HepG2 (cell line): ENCODE results near the gene RABGGTA. TPM values are rescaled to one million over a fixed set of nuclear protein-coding genes. Genes with fewer than 3 reads are reported as not detected.

ENCODE experiments used
- ARNT2 ChIP-seq: sonication (generic); formaldehyde crosslinking; IDR thresholded peaks from 2 replicates; pipeline ENCODE4 v1.8.0; 2022; ENCODE audit warnings: mild to moderate bottlenecking, low read depth, missing genetic modification reagents, moderate library complexity
- CC2D1A ChIP-seq: sonication (generic); formaldehyde crosslinking; IDR thresholded peaks from 2 replicates; pipeline ENCODE4 v1.8.1; 2023; ENCODE audit warnings: mild to moderate bottlenecking, missing genetic modification reagents
- DR1 ChIP-seq: sonication (generic); formaldehyde crosslinking; IDR thresholded peaks from 2 replicates; pipeline ENCODE4 v1.8.0; 2021; ENCODE audit warnings: mild to moderate bottlenecking, missing genetic modification reagents, inconsistent platforms
- FLYWCH1 ChIP-seq: sonication (generic); formaldehyde crosslinking; IDR thresholded peaks from 2 replicates; pipeline ENCODE4 v1.8.1; 2023; ENCODE audit warnings: mild to moderate bottlenecking, missing genetic modification reagents
- GABPA ChIP-seq, 2 experiments: IDR thresholded peaks; 2 replicates each; pipeline ENCODE4 v1.6.1; 2011 to 2016; ENCODE audit warnings: low read depth in 2 of 2, low read length in 1 of 2, missing biosample characterization in 1 of 2, missing genetic modification characterization in 1 of 2
- HOXA3 ChIP-seq: sonication (generic); formaldehyde crosslinking; IDR thresholded peaks from 2 replicates; pipeline ENCODE4 v1.5.0; 2020; ENCODE audit warnings: missing genetic modification reagents
- KDM4B ChIP-seq: sonication (generic); formaldehyde crosslinking; IDR thresholded peaks from 2 replicates; pipeline ENCODE4 v1.4.0; 2020; ENCODE audit warnings: missing genetic modification reagents
- NRL ChIP-seq: sonication (generic); formaldehyde crosslinking; IDR thresholded peaks from 2 replicates; pipeline ENCODE4 v1.5.0; 2020; ENCODE audit warnings: missing genetic modification reagents, mild to moderate bottlenecking, moderate library complexity, borderline replicate concordance
- THYN1 ChIP-seq: sonication (generic); formaldehyde crosslinking; IDR thresholded peaks from 2 replicates; pipeline ENCODE4 v1.8.1; 2023; ENCODE audit warnings: low read depth, mild to moderate bottlenecking, moderate library complexity, missing genetic modification reagents, borderline replicate concordance
- XRCC5 ChIP-seq: fragments of 200-400 bp; formaldehyde crosslinking; optimal IDR thresholded peaks from 2 replicates; pipeline ENCODE3; 2017; ENCODE audit warnings: mild to moderate bottlenecking, low read length
- ZC3H13 ChIP-seq: sonication (generic); formaldehyde crosslinking; IDR thresholded peaks from 2 replicates; pipeline ENCODE4 v1.8.1; 2023; ENCODE audit warnings: mild to moderate bottlenecking, missing genetic modification reagents, moderate library complexity
- ZNF207 ChIP-seq: fragments of 450-650 bp; IDR thresholded peaks from 2 replicates; pipeline ENCODE4 v1.6.1; 2016; ENCODE audit warnings: antibody characterized with exemption, borderline replicate concordance
- ZNF232 ChIP-seq: sonication (generic); formaldehyde crosslinking; IDR thresholded peaks from 2 replicates; pipeline ENCODE4 v1.4.0; 2020; ENCODE audit warnings: missing genetic modification reagents, borderline replicate concordance
- ZNF234 ChIP-seq: sonication (generic); formaldehyde crosslinking; conservative IDR thresholded peaks from 2 replicates; pipeline ENCODE4 v1.5.1; 2020; ENCODE audit warnings: mild to moderate bottlenecking, missing genetic modification reagents
- ZNF256 ChIP-seq: sonication (generic); formaldehyde crosslinking; conservative IDR thresholded peaks from 2 replicates; pipeline ENCODE4 v1.4.0; 2020; ENCODE audit warnings: missing genetic modification reagents
- ZNF446 ChIP-seq: sonication (generic); formaldehyde crosslinking; IDR thresholded peaks from 2 replicates; pipeline ENCODE4 v1.5.0; 2020; ENCODE audit warnings: mild to moderate bottlenecking, missing genetic modification reagents
- ZNF530 ChIP-seq: sonication (generic); formaldehyde crosslinking; IDR thresholded peaks from 2 replicates; pipeline ENCODE4 v1.5.0; 2020; ENCODE audit warnings: low read depth, mild to moderate bottlenecking, missing genetic modification reagents
- ZNF660 ChIP-seq: sonication (generic); formaldehyde crosslinking; IDR thresholded peaks from 2 replicates; pipeline ENCODE4 v1.5.1; 2020; ENCODE audit warnings: mild to moderate bottlenecking, low read depth, missing genetic modification reagents, borderline replicate concordance
- polyA plus RNA-seq, 8 experiments: library from polyadenylated mRNA; depleted of rRNA in 3 of 8; stranded (reverse) in 7 of 8; unstranded in 1 of 8; fragments of >200 nt; fragmentation: Illumina TruSeq in 4 of 8; extraction: Trizol in 4 of 8; gene quantifications; 2 replicates each; pipeline versions ENCODE4 v1.2.1 to v1.2.3, GENCODE V29; 2011 to 2016; ENCODE audit warnings: low read depth in 4 of 8, missing spikeins in 1 of 8, mixed read lengths in 1 of 8; ENCODE audit not compliant: insufficient read depth in 1 of 8
- total RNA-seq, 5 experiments: library from RNA; depleted of rRNA; stranded (reverse); fragments of >200 nt; fragmentation: Illumina TruSeq; extraction: Trizol; gene quantifications; 2 replicates each; pipeline ENCODE4 v1.2.3, GENCODE V29; 2016; ENCODE audit warnings: low read depth in 1 of 5
- TF ChIP-seq, protein P1 (sequence below): sonication (generic); formaldehyde crosslinking; IDR thresholded peaks from 2 replicates; pipeline ENCODE4 v1.8.1; 2023; ENCODE audit warnings: missing genetic modification reagents, mild to moderate bottlenecking, borderline replicate concordance
- TF ChIP-seq, protein P2 (sequence below): IDR thresholded peaks from 2 replicates; pipeline ENCODE4 v1.6.1; 2016; ENCODE audit warnings: missing biosample characterization, missing genetic modification reagents, low read depth
- TF ChIP-seq, protein P3 (sequence below): IDR thresholded peaks from 2 replicates; pipeline ENCODE4 v1.4.0; 2020; ENCODE audit warnings: mild to moderate bottlenecking, missing genetic modification reagents
- TF ChIP-seq, protein P4 (sequence below): IDR thresholded peaks from 2 replicates; pipeline ENCODE4 v1.6.1; 2016; ENCODE audit warnings: low read depth
- TF ChIP-seq, protein P5 (sequence below): sonication (generic); formaldehyde crosslinking; IDR thresholded peaks from 2 replicates; pipeline ENCODE4 v1.5.0; 2020; ENCODE audit warnings: missing genetic modification reagents

Gene RABGGTA
- total and polyA plus RNA-seq, 2 of the 13 experiments (the other 11 are each of a cell fraction or from before 2014, with no cell fraction given), result 57.9 to 90.8 TPM

DNA sequence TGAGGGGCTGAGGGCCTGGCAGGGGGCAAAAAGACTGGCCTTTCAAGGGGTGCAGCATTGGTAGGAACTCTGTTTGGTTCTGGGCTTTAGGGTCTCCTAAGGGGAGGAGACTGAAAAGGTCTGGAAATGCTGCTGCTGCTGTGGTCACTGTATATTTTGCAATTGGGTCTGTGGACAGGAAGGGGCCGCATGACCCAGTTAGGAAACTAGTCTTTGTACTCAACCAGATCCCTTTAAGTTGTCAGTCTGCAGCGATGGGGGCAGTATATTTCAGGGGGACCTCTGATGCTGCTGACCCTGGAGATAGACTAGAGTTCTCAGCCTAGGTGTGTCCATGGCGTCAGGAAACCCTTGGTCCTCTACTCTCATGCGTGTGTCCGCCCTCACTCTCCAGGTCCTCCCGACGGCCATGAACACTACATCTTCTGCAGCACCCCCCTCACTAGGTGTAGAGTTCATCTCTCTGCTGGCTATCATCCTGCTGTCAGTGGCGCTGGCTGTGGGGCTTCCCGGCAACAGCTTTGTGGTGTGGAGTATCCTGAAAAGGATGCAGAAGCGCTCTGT, 43.9 kb upstream of the RABGGTA start (continued):
- TF ChIP-seq, protein P1, sequence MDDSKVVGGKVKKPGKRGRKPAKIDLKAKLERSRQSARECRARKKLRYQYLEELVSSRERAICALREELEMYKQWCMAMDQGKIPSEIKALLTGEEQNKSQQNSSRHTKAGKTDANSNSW, result no peak
- TF ChIP-seq, protein P2, sequence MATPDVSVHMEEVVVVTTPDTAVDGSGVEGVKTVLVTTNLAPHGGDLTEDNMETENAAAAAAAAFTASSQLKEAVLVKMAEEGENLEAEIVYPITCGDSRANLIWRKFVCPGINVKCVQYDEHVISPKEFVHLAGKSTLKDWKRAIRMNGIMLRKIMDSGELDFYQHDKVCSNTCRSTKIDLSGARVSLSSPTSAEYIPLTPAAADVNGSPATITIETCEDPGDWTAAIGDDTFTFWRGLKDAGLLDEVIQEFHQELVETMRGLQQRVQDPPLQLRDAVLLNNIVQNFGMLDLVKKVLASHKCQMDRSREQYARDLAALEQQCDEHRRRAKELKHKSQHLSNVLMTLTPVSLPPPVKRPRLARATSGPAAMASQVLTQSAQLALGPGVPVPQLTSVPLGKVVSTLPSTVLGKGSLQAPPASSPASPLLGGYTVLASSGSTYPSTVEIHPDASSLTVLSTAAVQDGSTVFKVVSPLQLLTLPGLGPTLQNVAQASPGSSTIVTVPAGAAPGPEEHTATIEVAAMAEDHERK (CRISPR knock-in tag), result no peak
- TF ChIP-seq ZNF660 (no peak), ZC3H13 (CRISPR knock-in tag) (no peak), ZNF207 (no peak), ZNF234 (no peak), HOXA3 (peak; percentile 8; the same call in 1 of the 2 replicates), XRCC5 (no peak), FLYWCH1 (CRISPR knock-in tag) (no peak), ZNF446 (CRISPR knock-in tag) (no peak), THYN1 (CRISPR knock-in tag) (peak; percentile 91; the same call in 1 of the 2 replicates), KDM4B (CRISPR knock-in tag) (no peak), GABPA (IDR thresholded peaks at IDR 0.05; ENCODE audit: low read depth, low read length) (no peak), GABPA (CRISPR knock-in tag; IDR thresholded peaks at IDR 0.05; ENCODE audit: low read depth) (no peak), NRL (peak; percentile 0; the same call in 1 of the 2 replicates), ZNF256 (CRISPR knock-in tag) (no peak), DR1 (CRISPR knock-in tag) (no peak), ARNT2 (CRISPR knock-in tag) (no peak), CC2D1A (no peak), ZNF530 (CRISPR knock-in tag) (no peak), ZNF232 (CRISPR knock-in tag) (no peak)
- TF ChIP-seq, protein P3, sequence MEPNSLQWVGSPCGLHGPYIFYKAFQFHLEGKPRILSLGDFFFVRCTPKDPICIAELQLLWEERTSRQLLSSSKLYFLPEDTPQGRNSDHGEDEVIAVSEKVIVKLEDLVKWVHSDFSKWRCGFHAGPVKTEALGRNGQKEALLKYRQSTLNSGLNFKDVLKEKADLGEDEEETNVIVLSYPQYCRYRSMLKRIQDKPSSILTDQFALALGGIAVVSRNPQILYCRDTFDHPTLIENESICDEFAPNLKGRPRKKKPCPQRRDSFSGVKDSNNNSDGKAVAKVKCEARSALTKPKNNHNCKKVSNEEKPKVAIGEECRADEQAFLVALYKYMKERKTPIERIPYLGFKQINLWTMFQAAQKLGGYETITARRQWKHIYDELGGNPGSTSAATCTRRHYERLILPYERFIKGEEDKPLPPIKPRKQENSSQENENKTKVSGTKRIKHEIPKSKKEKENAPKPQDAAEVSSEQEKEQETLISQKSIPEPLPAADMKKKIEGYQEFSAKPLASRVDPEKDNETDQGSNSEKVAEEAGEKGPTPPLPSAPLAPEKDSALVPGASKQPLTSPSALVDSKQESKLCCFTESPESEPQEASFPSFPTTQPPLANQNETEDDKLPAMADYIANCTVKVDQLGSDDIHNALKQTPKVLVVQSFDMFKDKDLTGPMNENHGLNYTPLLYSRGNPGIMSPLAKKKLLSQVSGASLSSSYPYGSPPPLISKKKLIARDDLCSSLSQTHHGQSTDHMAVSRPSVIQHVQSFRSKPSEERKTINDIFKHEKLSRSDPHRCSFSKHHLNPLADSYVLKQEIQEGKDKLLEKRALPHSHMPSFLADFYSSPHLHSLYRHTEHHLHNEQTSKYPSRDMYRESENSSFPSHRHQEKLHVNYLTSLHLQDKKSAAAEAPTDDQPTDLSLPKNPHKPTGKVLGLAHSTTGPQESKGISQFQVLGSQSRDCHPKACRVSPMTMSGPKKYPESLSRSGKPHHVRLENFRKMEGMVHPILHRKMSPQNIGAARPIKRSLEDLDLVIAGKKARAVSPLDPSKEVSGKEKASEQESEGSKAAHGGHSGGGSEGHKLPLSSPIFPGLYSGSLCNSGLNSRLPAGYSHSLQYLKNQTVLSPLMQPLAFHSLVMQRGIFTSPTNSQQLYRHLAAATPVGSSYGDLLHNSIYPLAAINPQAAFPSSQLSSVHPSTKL (CRISPR knock-in tag), result 0 out of 2 replicates have a peak, but pooled peaks have one; percentile 25
- TF ChIP-seq, protein P4, sequence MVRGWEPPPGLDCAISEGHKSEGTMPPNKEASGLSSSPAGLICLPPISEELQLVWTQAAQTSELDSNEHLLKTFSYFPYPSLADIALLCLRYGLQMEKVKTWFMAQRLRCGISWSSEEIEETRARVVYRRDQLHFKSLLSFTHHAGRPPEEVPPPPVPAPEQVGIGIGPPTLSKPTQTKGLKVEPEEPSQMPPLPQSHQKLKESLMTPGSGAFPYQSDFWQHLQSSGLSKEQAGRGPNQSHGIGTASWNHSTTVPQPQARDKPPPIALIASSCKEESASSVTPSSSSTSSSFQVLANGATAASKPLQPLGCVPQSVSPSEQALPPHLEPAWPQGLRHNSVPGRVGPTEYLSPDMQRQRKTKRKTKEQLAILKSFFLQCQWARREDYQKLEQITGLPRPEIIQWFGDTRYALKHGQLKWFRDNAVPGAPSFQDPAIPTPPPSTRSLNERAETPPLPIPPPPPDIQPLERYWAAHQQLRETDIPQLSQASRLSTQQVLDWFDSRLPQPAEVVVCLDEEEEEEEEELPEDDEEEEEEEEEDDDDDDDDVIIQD (CRISPR knock-in tag), result no peak; the same call in 1 of the 2 replicates
- TF ChIP-seq, protein P5, sequence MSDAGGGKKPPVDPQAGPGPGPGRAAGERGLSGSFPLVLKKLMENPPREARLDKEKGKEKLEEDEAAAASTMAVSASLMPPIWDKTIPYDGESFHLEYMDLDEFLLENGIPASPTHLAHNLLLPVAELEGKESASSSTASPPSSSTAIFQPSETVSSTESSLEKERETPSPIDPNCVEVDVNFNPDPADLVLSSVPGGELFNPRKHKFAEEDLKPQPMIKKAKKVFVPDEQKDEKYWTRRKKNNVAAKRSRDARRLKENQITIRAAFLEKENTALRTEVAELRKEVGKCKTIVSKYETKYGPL (CRISPR knock-in tag), result no peak
